Activated effector memory CD4-positive, alpha-beta T cell treated with Interleukin-2 at 50 U/mL for 16 hours (primary cell): Measurements from ENCODE around the gene MYL11.

Source experiments
- DNase-seq: peaks from one replicate; pipeline ENCODE4 v3.0.0-alpha.2; 2020

The MYL11 gene

GRCh38 chr16:30397056-30397455 lies 22.5 kb downstream of the MYL11 start:
- no peak for DNase-seq

GRCh38 chr16:30397776-30398660 lies 23.4 kb downstream of the MYL11 start:
- no peak for DNase-seq

- no peak for DNase-seq
Observed at GRCh38 chr16:30398661-30399434, 24.2 kb downstream of the MYL11 start.

GRCh38 chr16:30399435-30400186 lies 25.0 kb downstream of the MYL11 start:
- no peak for DNase-seq

- DNase-seq, result no peak
Observed at GRCh38 chr16:30401768-30402425, 27.3 kb downstream of the MYL11 start.

- DNase-seq, result no peak
Observed at GRCh38 chr16:30406795-30407101, 32.1 kb downstream of the MYL11 start.

GRCh38 chr16:30407102-30407803 lies 32.7 kb downstream of the MYL11 start, which contains the start of gene ZNF771:
ZNF771 (plus strand) TSS chr16:30407606; CDS start chr16:30408054, 448 bp downstream.
- DNase-seq, result peak; percentile 88

GRCh38 chr16:30407804-30408534 lies 33.4 kb downstream of the MYL11 start:
- DNase-seq, result no peak

- peak; percentile 88 for DNase-seq
Observed at GRCh38 chr16:30409125-30410060, 34.8 kb downstream of the MYL11 start.

GRCh38 chr16:30413112-30413806 lies 38.7 kb downstream of the MYL11 start:
- DNase-seq, result no peak

GRCh38 chr16:30414159-30414558 lies 39.6 kb downstream of the MYL11 start:
- no peak for DNase-seq

- DNase-seq, result no peak
Observed at GRCh38 chr16:30416047-30416603, 41.5 kb downstream of the MYL11 start.

- DNase-seq, result no peak
Observed at GRCh38 chr16:30416624-30417528, 42.3 kb downstream of the MYL11 start.

GRCh38 chr16:30417529-30418349 lies 43.1 kb downstream of the MYL11 start:
- peak; percentile 88 for DNase-seq

- DNase-seq, result no peak
Observed at GRCh38 chr16:30418350-30419181, 44.0 kb downstream of the MYL11 start.

- no peak for DNase-seq
Observed at GRCh38 chr16:30421010-30421409, 46.4 kb downstream of the MYL11 start.
